GM12864 (cell line): ENCODE data around the gene TMPRSS9.

Experiments used
- DNase-seq: peaks from one replicate; pipeline ENCODE4 v3.0.0-alpha.2; 2011; ENCODE audit warnings: low read depth
- H3K4me3 ChIP-seq: 2 replicates; pipeline ENCODE4 v1.5.1; 2011; ENCODE audit warnings: mild to moderate bottlenecking, low read depth, low read length, control low read depth
- CTCF ChIP-seq: IDR thresholded peaks from 2 replicates; pipeline ENCODE4 v1.5.1; 2011; ENCODE audit warnings: low read depth, mild to moderate bottlenecking, moderate library complexity, low read length, control low read depth, inconsistent platforms; ENCODE audit errors: missing control alignments

TMPRSS9 gene

GRCh38 chr19:2333807-2334211 lies 26.3 kb upstream of the TMPRSS9 start:
- TF ChIP-seq CTCF, result peak; percentile 18
- no peak overlapping the region for H3K4me3 ChIP-seq
- no peak for DNase-seq

- no peak for DNase-seq
- TF ChIP-seq CTCF, result no peak
- H3K4me3 ChIP-seq, result no peak overlapping the region
Measured at GRCh38 chr19:2334426-2334825, 25.6 kb upstream of the TMPRSS9 start.

GRCh38 chr19:2334986-2335846 lies 24.8 kb upstream of the TMPRSS9 start:
- no peak for TF ChIP-seq CTCF
- H3K4me3 ChIP-seq, result no peak overlapping the region
- no peak for DNase-seq

- H3K4me3 ChIP-seq, result no peak overlapping the region
- no peak for DNase-seq
- TF ChIP-seq CTCF, result no peak
Measured at GRCh38 chr19:2335848-2336247, 24.2 kb upstream of the TMPRSS9 start.

GRCh38 chr19:2336528-2337328 lies 23.3 kb upstream of the TMPRSS9 start:
- no peak for DNase-seq
- no peak for TF ChIP-seq CTCF
- no peak overlapping the region for H3K4me3 ChIP-seq

- no peak for DNase-seq
- H3K4me3 ChIP-seq, result no peak overlapping the region
- no peak for TF ChIP-seq CTCF
Measured at GRCh38 chr19:2337329-2337707, 22.7 kb upstream of the TMPRSS9 start.
